Activated T-cell treated with anti-CD3 and anti-CD28 coated beads for 24 hours (primary cell): ENCODE data around the gene RPL11.
"Not testable (repeated sequence)": the region's sequence is repeated elsewhere in the genome, so short reads cannot be mapped to it uniquely, and the experiment has no call there.

Experiments used
- DNase-seq: peaks from one replicate; pipeline ENCODE4 v3.0.0-alpha.2; 2020; ENCODE audit warnings: low read depth

RPL11 gene

GRCh38 chr1:23691499-23692307 is at the start of gene RPL11:
Gene RPL11 (plus strand): TSS chr1:23691806. CDS start chr1:23691824, 18 bp downstream.
- DNase-seq = peak; percentile 86

DNA sequence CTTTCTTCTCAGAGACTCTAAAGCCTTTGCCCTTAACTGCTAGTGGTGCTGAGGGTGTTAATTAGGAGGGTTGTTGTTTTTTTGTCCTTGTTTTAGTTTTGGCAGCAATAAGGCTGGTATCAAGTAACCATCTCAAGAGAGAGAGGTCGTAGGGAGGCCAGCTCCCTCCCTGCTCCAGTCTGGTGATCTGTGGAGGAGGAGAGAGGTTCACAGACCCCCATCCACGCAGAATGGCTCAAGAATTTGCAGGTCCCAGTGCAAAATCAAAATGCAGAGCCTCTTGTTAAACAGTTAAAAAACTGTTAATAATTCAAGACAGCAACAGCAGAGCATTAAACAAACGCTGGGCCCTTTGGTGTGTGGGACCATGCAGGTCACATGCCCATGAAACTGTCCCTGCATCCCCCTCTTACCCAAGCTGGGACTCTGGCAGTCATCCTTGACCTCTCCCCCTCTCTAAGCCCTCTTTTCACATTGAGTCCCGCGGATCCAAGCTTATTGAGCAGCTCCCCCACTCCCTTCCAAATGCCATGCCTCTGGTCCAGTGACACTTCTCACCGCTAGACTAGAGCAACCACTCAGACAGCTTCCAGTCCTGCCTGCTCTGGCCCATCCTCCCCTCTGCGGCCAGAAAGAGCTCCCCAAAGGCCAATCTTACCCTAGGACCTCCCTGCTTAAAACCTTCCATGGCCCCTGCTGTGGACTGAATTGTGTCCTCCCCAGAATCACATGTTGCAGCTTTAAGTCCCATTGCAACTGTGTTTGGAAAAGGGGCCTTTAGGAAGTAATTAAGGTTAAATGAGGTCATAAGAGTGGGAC is 47.7 kb upstream of the RPL11 start:
- DNase-seq = no peak

DNA sequence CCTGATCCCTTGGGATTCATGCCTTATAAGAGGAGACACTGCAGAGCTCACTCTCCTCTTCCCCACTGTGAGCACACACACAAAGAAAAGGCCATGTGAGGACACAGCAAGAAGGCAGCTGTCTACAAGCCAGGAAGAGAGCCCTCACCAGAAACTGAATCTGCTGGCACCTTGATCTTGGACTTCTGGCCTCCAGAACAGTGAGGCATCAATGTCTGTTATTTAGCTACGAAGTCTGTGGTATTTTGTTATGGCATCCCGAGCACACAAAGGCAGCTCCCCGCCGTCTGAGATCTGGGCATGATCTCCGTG is 47.1 kb upstream of the RPL11 start:
- DNase-seq = no peak

GRCh38 chr1:23645338-23645737 is 46.3 kb upstream of the RPL11 start:
- DNase-seq = no peak

GRCh38 chr1:23646091-23646490 is 45.5 kb upstream of the RPL11 start:
- no peak for DNase-seq

DNA sequence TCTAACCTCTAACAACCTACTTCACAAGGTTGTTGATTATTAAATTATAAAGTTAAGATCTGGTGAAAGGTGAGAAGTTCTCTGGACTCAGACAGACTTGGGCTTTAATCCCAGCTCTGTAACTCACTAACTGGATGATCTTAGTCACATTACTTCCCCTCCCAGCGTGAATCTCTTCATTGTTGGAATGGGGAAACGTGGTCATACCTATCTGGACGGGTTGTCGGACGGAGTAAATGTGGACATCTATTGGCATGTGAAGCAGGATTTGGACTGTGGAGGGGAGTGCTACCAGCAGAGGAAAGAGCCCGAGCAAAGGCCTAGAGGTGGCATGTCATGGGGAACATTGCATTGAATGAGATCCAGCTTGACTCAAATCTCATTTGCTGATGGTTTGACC is 45.1 kb upstream of the RPL11 start:
- DNase-seq = no peak

DNA sequence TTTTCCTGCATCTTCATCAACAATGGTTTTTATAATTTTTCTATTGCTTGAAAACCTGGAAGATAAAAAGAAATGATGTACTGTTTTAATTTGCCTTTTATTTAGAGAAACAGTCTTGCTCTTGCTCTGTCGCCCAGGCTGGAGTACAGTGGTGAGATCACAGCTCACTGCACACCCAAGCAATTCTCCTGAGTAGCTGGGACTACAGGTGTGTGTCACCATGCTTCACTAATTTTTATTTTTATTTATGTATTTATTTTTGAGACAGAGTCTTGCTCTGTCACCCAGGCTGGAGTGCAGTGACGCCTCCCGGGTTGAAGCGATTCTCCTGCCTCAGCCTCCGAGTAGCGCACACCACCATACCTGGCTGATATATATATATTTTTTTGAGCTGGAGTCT is 43.0 kb upstream of the RPL11 start:
- DNase-seq = no peak

- not testable (repeated sequence) for DNase-seq
Observed at GRCh38 chr1:23649157-23649556, 42.4 kb upstream of the RPL11 start.

DNA sequence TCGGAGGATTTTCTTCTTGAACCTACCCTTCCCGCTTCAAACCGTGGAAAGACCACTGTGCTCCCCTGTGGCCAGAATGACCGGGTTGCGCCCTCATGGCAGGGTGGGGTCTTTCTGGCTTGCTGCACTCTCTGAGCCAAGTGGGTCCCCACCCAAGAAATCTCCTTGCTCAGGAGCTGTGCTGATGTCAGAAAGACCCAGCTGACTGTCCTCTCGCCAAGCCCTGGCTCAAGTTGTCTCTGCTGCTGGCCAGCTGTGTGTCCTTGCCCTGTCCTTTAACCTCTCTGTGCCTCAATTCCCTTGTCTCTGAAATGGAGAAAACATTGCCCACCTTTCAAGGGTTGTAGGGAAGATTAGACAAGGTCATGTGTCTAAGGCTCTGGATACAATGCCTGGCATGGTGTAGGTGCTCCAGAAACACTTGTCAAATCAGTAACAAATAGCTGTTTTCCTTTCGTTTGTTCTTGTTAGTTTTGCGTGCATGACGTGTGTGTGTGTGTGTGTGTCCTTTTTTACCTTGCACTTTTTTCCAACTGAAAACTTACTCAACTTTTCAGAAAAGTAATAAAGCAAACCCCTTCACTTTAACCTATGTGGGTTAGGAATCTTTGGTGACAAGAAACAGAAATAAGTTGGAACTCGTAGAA is 41.1 kb upstream of the RPL11 start:
- DNase-seq = no peak

DNA sequence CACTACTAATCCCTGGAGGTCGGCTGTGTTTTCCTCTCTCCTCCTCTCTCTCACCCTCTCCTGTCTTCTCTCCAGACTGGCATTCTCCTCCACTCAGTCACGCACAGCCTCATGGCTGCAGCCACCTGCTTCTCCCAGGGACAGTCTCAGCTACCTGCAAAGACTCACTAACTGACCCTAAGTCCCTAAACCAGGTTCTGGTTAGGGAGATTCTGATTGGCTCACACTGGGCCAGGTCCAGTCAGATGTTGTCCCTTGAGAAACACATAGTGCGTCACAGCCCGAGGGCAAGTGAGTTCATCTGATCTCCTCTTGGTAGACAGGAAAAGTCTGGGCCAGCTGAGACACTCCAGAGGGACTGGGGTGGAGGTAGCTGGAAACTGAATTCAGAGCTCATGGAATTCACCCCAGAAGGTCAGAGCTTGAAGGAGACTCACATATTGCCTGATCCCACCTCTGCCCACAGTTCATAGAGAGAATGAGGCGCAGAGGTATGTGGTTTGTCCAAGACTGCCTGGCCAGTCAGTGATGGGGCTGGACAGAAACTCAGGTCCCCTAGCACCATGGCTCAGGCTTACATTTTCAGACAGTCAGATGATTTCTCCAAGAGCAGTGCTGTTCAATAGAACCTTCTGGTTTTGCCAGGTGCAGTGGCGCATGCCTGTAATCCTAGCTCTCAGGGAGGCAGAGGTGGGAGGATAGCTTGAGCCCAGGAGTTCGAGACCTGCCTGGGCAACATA is 40.4 kb upstream of the RPL11 start:
- no peak for DNase-seq

DNA sequence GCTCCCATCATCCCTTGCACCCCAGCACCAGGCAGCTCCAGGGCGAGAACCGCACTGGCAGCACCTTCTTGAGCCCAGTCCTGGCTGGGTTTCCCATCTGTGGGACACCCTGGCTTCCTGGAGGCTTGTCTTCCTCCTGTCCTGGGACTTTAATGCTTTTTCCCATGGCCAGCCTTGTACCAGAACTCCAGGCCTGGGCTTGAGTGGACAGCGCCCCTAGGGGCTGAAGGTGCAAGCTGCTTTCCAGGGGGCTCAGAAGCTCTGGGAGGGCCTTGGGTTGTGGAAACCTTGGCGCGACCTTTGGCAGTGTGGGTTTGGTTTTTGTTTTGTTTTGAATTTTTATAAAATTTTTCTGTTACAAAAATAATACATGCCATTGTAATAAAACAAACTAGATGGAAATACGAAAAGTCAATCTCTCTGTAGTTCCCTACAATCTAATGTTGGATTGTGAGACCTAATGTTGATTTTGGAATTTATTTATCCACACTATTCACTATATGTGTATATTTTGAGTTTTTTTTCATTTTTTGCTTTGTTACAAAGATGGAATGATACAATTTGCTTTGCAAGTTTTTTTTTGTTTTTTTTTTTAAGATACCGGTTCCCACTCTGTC is 33.8 kb upstream of the RPL11 start:
- DNase-seq = peak; percentile 11

- no peak for DNase-seq
Observed at GRCh38 chr1:23660671-23661070, 30.9 kb upstream of the RPL11 start.

DNA sequence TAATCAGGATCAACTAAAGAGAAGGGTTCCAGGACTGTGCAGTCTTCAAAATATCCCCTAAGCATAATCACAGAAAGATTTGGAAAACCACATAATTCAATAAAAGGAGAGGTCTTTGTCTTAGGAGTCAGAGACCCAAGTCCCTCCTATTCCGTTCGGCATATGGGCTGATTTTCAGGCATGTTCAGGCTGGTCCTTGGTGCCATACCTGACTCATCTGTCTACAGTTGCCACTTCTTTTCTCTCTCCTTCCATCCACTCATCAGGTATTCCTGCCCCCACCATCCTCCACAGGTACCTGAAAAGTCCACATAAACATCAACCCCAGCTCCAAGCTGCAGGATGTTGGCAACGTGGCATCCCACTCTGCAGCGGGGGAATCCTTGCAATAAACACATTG is 29.7 kb upstream of the RPL11 start:
- no peak for DNase-seq

- DNase-seq = no peak
Observed at GRCh38 chr1:23664837-23665795, 26.5 kb upstream of the RPL11 start.

GRCh38 chr1:23667411-23667810 is 24.2 kb upstream of the RPL11 start:
- DNase-seq = no peak

GRCh38 chr1:23670709-23671108 is 20.9 kb upstream of the RPL11 start:
- DNase-seq = no peak

DNA sequence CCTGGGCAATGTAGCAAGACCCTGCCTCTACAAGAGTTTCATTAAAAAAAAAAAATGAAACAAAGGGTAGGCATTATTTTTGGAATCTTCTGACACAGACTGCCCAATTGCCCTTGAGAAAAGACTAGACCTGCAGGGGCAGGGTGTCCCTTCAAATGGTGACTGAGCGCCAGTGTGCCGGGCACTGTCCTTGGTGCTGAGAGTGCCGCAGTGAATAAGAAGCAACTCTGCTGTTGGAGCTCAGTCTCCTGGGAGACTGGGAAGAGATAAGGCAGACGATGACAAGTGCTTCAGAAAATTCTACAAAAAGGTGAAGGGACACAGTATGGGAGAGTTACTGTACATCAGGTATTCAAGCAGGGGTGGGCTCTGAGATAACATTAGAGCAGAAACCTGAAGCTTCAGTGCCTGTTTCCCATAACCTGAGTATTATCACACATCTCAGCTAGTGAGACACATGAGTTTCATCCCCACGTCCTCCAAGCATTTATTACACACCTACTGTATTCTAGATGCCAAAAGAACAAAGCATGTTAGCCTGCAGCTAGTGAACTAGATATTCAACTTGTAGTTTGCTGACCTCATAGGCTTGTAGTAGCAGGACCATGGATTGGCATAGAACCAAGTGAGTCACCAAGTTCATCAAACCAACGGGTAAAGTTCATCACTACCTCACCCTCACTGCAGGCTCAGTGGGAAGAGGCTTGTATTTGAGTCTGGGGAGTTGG is 18.4 kb upstream of the RPL11 start:
- DNase-seq = no peak

DNA sequence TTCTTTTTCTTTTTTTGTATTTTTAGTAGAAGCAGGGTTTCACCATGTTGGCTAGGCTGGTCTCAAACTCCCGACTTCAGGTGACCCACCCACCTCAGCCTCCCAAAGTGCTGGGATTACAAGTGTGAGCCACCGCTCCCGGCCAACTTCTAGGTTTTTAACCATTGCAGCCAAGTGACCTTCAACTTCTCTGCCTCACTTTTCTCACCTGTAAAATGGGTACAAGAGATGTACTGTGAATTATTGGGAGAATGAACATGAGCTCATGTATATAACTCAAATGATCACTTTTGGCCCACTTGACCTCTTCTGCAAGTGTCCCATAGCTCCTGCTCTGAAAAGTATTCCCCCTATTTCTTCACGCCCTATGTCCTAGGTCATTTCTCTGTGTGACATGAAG is 11.8 kb upstream of the RPL11 start:
- no peak for DNase-seq

GRCh38 chr1:23682946-23683345 is 8.7 kb upstream of the RPL11 start:
- no peak for DNase-seq

DNA sequence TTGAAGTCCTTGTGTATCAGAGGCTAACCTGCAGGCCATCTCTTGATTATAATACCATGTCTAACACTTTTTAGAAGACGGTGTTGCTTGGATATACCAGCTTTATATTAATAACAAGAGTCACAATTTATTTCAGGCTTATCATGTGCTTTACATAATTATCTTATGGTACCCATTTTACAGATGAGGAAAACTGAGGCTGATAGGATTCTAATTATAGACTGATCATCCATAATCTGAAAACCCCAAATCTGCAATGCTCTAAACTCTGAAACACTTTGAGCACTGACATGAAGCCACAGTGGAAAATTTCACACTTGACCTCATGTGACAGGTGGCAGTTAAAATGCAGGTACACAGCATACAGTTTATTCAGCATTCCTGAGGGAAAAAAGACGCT is 7.2 kb upstream of the RPL11 start:
- DNase-seq = no peak
